ENCODE results near the gene EXOSC1.

- TF ChIP-seq CTCF (IDR thresholded peaks at IDR 0.05) (no peak), POLR2A (IDR thresholded peaks at IDR 0.05) (no peak)
Measured at GRCh38 chr10:97475936-97476594, 30.3 kb upstream of the EXOSC1 start.
